ENCODE results near the gene NEDD4.
"Not testable (repeated sequence)": the region's sequence is repeated elsewhere in the genome, so short reads cannot be mapped to it uniquely, and the experiment has no call there.

Gene NEDD4

GRCh38 chr15:55993111-55993803 lies at the start of gene NEDD4:
Gene NEDD4 (minus strand): TSS chr15:55993612. CDS start chr15:55993555, 57 bp downstream.
- in situ Hi-C loops (cut with HindIII; ENCODE audit: low sequenced_read_pairs), result no loop called here

GRCh38 chr15:56042498-56042897 lies 49.1 kb upstream of the NEDD4 start:
- in situ Hi-C loops (cut with HindIII; ENCODE audit: low sequenced_read_pairs), result no loop called here

DNA sequence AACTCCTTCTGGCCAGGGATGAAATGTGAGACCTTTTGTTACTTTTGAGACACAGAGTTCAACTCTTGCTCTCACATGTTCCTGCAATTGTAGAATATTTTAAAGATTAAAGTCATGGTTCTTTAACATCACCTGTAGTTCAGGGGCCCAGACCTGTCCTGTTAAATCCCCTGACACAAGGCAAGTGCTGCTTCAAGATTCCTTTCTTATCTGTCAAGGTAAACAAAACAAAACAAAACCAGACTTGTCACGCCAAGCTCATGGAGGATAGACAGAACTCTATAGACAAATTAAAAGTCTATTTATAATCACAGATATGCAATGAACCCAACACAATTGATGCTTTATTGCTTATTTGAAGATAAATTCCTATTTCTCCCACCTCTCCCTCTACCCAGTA lies 48.6 kb upstream of the NEDD4 start:
- in situ Hi-C loops (cut with HindIII; ENCODE audit: low sequenced_read_pairs), result no loop called here

- in situ Hi-C loops (cut with HindIII; ENCODE audit: low sequenced_read_pairs), result no loop called here
These were observed 46.9 kb upstream of the NEDD4 start for GRCh38 chr15:56040081-56041035.

- in situ Hi-C loops (cut with HindIII; ENCODE audit: low sequenced_read_pairs), result no loop called here
These were observed 45.3 kb upstream of the NEDD4 start for GRCh38 chr15:56038707-56039106.

GRCh38 chr15:56038015-56038414 lies 44.6 kb upstream of the NEDD4 start:
- in situ Hi-C loops (cut with HindIII; ENCODE audit: low sequenced_read_pairs), result no loop called here

DNA sequence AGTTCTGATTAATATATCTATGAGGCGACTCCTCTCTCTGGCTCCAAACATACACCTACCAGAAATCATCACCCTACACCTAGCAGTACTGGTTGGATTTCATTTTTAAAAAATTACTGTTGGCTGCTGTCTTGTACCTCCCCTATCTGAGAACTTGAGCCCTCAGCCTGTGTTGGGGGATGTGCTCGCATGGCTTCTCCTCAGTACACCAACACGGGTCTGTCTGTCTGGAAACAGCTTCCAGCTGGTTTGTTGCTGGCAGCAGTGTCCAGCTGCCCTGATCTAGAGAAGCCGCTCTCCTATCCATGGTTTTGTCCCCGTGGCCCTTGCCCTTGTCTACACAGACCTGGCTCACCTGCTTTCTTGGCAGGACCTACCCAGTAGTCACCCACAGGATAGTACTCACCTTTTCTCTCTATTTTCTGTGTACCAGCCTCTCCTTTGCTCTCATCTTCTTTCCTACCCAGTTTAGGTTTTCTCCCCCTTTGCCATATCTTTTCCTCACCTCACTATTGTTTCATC lies 43.2 kb upstream of the NEDD4 start:
- in situ Hi-C loops (cut with HindIII; ENCODE audit: low sequenced_read_pairs), result no loop called here

DNA sequence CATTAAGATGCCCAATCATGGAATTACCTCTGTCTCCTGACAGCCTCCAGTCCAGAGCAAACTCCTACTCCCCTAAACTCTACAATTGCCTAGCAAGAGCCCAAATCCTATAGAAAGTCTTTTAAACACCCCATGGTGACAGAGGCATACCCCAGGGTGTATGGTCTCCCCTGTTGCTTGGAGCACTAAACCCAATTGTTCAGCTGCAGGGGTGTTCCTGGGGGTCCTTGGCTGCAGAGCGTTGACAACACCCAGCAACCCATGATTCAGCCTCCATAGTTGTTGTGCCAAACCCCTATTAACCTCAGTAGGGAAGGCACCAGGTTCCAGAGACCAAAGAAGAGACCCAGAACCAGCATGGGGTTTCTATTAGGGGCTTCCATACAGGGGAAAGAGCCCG lies 41.8 kb upstream of the NEDD4 start:
- in situ Hi-C loops (cut with HindIII; ENCODE audit: low sequenced_read_pairs), result no loop called here

DNA sequence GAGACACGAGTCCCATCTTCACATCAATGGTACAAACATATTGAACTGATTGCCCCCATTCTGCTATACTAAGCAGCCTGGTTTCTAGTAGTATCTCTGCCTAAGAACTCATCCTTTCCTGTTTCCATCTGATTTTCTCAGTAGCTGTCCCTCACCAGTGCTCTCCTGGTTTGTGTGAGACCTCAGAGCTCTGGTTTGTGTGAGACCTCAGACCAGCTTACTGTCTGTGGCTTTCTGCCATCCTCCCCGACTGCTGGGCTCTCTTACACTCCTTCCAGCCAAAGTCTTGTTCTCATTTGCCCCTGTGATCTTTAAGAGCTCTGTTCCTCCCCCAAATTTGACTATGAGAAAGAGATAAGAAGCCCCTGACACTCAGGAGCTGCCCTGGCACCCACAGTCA lies 41.1 kb upstream of the NEDD4 start:
- in situ Hi-C loops (cut with HindIII; ENCODE audit: low sequenced_read_pairs), result no loop called here

GRCh38 chr15:56032373-56032772 lies 39.0 kb upstream of the NEDD4 start:
- in situ Hi-C loops (cut with HindIII; ENCODE audit: low sequenced_read_pairs), result no loop called here

DNA sequence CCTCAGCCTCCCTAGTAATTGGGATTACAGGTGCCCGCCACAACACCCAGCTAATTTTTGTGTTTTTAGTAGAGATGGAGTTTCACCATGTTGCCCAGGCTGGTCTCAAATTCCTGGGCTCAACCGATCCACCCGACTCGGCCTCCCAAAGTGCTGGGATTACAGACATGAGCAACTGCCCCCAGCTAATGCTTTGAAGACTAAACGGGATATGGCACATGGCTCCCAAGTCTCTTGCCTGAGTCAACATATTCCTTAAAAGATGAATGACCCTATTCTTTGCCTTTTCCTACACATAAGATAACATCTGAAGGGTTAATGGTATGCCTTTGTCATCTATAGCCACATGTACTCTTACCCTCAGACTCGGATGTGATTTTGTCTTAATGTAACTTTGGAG lies 38.4 kb upstream of the NEDD4 start:
- in situ Hi-C loops (cut with HindIII; ENCODE audit: low sequenced_read_pairs), result no loop called here

DNA sequence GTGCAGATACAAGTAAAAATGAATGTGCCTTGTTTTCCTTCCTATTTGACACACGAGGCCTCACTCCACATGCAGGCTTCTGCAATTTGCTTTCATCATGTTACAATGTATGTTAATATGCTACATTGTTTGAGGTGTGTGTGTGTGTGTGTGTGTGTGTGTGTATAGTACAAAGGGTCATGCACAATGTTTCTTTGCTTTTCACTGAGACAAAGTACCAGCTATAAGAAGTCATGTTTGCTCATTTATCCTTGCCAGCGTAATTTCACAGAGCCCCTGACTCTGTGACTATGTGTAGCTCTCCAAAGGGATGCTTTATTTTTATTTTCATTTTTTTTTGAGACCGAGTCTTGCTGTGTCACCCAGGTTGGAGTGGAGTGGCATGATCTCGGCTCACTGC lies 38.0 kb upstream of the NEDD4 start:
- in situ Hi-C loops (cut with HindIII; ENCODE audit: low sequenced_read_pairs), result no loop called here

DNA sequence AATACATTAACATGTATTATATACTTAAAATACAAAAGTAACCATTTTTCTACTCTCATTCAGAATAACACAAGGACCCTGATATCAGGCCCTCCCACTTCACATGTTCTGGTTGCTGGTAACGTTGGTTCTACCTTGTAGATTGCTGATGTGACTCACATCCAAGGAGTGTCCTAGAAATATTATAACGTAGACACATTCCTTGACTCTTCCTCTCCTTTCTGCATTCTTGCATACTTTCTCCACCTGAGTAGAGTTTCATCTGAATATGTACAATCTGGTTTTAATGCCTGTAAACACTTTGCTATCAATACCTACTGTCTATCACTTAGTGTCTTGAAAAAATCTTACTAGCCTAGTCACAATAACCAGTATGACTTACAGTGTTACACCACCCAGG lies 35.0 kb upstream of the NEDD4 start:
- in situ Hi-C loops (cut with HindIII; ENCODE audit: low sequenced_read_pairs), result no loop called here

DNA sequence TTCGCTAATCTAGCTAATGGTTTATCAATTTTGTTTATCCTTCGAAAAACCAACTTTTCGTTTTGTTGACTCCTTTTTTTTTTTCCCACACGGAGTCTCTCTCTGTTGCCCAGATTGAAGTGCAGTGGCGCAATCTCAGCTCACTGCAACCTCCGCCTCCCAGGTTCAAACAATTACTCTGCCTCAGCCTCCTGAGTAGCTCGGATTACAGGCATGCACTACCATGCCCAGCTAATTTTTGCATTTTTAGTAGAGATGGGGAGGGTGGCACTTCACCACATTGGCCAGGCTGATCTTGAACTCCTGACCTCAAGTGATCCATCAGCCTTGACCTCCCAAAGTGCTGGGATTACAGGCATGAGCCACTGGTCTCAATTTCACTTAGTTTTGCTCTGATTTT lies 29.7 kb upstream of the NEDD4 start:
- in situ Hi-C loops (cut with HindIII; ENCODE audit: low sequenced_read_pairs), result not testable (repeated sequence)

DNA sequence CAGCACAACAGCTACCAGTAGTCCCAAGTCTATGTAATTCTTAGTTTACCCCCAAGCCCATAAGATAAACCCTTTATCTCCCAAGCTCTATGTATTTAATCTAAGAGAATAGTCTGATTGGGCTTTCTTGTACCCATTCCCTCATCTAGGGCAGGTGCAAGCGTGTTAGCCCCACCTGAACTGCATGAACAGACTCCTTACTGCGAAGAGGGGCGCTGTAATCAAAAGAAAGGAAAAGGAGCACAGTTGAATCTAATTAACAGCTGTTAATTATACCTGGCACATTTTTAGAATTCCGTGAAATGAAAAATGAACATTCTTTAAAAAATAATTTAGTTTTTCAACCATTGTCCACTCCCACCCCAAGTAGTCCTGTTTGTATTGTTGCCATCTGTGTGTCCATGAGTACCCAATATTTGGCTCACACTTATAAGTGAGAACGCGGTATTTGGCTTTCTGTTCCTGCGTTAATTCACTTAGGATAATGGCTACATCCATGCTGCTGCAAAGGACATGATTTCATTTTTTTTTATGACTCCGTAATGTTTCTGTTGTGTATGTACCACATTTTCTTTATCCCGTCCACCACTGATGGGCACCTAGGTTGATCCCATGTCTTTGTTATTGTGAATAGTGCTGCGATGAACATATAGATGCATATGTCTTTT lies 26.5 kb upstream of the NEDD4 start:
- in situ Hi-C loops (cut with HindIII; ENCODE audit: low sequenced_read_pairs), result no loop called here

- in situ Hi-C loops (cut with HindIII; ENCODE audit: low sequenced_read_pairs), result no loop called here
These were observed 25.8 kb upstream of the NEDD4 start for GRCh38 chr15:56019060-56019793.

- in situ Hi-C loops (cut with HindIII; ENCODE audit: low sequenced_read_pairs), result no loop called here
These were observed 24.5 kb upstream of the NEDD4 start for GRCh38 chr15:56017920-56018319.

DNA sequence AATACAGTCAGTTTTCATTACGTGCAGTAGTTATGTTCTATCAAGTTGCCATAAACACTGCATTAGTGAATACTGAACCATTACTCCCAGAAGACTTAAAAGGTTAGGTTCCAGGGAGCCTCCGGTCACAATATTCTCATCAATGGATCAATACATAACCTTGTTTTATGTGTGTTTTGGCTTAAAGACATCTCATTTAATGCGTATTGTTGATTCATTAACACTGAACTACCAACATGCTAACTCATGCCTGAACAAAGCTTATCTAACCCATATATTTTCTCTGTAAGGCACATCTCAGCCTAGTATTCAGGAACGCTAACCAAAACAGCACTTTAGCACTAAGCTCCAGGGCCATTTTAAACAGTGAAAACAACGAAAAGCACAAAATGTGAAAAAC lies 24.1 kb upstream of the NEDD4 start:
- in situ Hi-C loops (cut with HindIII; ENCODE audit: low sequenced_read_pairs), result no loop called here

GRCh38 chr15:56016281-56016680 lies 22.9 kb upstream of the NEDD4 start:
- in situ Hi-C loops (cut with HindIII; ENCODE audit: low sequenced_read_pairs), result no loop called here

DNA sequence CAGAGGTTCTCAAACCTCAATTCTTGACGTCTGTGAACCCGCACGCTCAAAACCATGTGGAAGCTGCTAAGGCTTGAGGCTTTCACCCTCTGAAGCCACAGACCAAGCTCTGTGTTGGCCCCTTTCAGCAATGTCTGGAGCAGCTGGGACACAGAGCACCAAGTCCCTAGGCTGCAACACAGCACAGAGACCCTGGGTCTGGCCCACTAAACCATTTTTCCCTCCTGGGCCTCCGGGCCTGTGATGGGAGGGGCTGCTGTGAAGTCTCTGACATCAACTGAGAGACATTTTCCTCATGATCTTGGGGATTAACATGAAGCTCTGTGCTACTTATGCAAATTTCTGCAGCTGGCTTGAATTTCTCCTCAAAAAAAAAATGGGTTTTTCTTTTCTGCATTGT lies 21.3 kb upstream of the NEDD4 start:
- in situ Hi-C loops (cut with HindIII; ENCODE audit: low sequenced_read_pairs), result no loop called here

- in situ Hi-C loops (cut with HindIII; ENCODE audit: low sequenced_read_pairs), result not testable (repeated sequence)
These were observed 13.6 kb upstream of the NEDD4 start for GRCh38 chr15:56007053-56007452.

All from DLD1 (cell line).